Measurements from ENCODE around the gene FAM170B. TPM values are rescaled to one million over a fixed set of nuclear protein-coding genes. Genes with fewer than 3 reads are reported as not detected.

Gene FAM170B
- total and polyA plus RNA-seq, 2 donors (not counting 3 experiments of a cell fraction or from before 2014, with no cell fraction given), result not detected

DNA sequence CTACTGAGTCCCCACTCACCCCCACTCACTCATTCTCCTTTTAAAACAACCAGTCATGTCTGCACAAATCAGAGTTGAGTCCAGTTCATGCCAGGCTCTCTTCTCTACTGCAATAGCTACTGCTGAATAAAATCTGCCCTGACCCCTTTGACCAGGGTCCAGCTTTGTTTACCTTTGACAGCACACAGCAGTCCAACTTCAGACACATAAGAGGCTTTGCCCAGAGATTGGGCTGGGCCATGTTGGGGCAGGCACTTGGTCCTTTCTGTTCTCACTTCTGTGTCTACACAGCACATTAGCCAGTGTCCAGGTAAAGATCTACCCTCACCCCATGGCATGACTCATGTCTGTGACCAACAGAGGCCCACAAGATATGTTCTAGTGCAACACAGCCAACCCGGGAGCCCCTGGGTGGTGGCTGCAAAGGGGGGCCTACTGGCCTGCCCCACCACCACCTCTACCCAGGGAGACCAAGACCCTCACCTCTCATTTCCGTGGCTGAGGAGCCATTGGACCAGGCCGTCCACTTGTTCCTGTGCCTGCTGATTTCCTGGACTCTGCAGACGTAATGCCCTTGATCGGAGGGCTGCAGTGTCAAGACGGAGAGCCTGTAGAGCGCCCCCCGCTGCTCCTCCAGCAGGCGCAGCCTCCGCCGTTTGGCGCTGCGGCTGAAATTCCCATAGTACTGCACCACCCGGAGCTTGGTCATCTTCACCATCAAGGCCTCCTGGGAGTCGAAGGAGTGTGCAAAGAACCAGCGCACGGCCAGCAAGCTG is 26.5 kb downstream of the FAM170B start:
- no peak overlapping the region for H2AFZ ChIP-seq (ENCODE audit: low read depth, low read length)
- no peak for FAIRE-seq
- H3K9me3 ChIP-seq (replicated peaks; ENCODE audit: control insufficient read depth, insufficient read depth, low read length), result no peaks in the 10 kb centered on the region
- H3K27ac ChIP-seq (ENCODE audit: insufficient read depth, low read depth, low read length), result no peak overlapping the region
- CTCF ChIA-PET, result no interaction called here
- no peak overlapping the region for H3K9ac ChIP-seq (replicated peaks; ENCODE audit: extremely low read depth, insufficient read depth, low read length)
- no peaks in the 10 kb centered on the region for H3K36me3 ChIP-seq (ENCODE audit: control insufficient read depth in 2 of 2, extremely low read depth in 1 of 2, insufficient read depth in 2 of 2, low read length in 2 of 2)
- no peaks in the 10 kb centered on the region for H3K4me1 ChIP-seq (ENCODE audit: control insufficient read depth, extremely low read depth, insufficient read depth, low read length)
- TF ChIP-seq, protein P1, sequence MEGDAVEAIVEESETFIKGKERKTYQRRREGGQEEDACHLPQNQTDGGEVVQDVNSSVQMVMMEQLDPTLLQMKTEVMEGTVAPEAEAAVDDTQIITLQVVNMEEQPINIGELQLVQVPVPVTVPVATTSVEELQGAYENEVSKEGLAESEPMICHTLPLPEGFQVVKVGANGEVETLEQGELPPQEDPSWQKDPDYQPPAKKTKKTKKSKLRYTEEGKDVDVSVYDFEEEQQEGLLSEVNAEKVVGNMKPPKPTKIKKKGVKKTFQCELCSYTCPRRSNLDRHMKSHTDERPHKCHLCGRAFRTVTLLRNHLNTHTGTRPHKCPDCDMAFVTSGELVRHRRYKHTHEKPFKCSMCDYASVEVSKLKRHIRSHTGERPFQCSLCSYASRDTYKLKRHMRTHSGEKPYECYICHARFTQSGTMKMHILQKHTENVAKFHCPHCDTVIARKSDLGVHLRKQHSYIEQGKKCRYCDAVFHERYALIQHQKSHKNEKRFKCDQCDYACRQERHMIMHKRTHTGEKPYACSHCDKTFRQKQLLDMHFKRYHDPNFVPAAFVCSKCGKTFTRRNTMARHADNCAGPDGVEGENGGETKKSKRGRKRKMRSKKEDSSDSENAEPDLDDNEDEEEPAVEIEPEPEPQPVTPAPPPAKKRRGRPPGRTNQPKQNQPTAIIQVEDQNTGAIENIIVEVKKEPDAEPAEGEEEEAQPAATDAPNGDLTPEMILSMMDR (IDR thresholded peaks at IDR 0.05; ENCODE audit: extremely low read depth in 1 of 2, insufficient read depth in 1 of 2, low read depth in 1 of 2, low read length in 2 of 2), result no peak
- no peak for TF ChIP-seq GATA2 (IDR thresholded peaks at IDR 0.05; ENCODE audit: insufficient read depth, insufficient read length, low read depth, low read length)
- no peak for TF ChIP-seq POLR2A (IDR thresholded peaks at IDR 0.05; ENCODE audit: low read depth, low read length)
- TF ChIP-seq MYC (IDR thresholded peaks at IDR 0.05; ENCODE audit: low read depth, low read length), result no peak
- TF ChIP-seq, protein P2, sequence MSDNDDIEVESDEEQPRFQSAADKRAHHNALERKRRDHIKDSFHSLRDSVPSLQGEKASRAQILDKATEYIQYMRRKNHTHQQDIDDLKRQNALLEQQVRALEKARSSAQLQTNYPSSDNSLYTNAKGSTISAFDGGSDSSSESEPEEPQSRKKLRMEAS (IDR thresholded peaks at IDR 0.05; ENCODE audit: insufficient read depth, insufficient read length), result no peak
- no peak for TF ChIP-seq POLR2AphosphoS5 (IDR thresholded peaks at IDR 0.05; ENCODE audit: insufficient read depth, low read depth, low read length)
- no peak for TF ChIP-seq JUN (IDR thresholded peaks at IDR 0.05; ENCODE audit: borderline replicate concordance, insufficient read depth, insufficient read length, low read depth)
- TF ChIP-seq EZH2 (IDR thresholded peaks at IDR 0.05; ENCODE audit: borderline replicate concordance, low read depth, low read length, severe bottlenecking), result no peak
- no peak for TF ChIP-seq FOS (IDR thresholded peaks at IDR 0.05; ENCODE audit: borderline replicate concordance, insufficient read depth, low read length)
- peaks cover 0 to 4% of the 10 kb centered on the region in 2 experiments for H3K27me3 ChIP-seq (ENCODE audit: control insufficient read depth in 2 of 2, insufficient read depth in 2 of 2, low read length in 2 of 2)
- H3K79me2 ChIP-seq (ENCODE audit: control insufficient read depth, insufficient read depth, low read length), result no peaks in the 10 kb centered on the region
- DNase-seq (ENCODE audit: low read depth, low spot score), result no peak
- dilution Hi-C loops (cut with MboI; ENCODE audit: extremely low pct_ligation_motif_present, low sequenced_read_pairs) (no loop called here), intact Hi-C loops (cut with micrococcal nuclease) (no loop called here)
- no TSS peak for BruUV-seq (replicated peaks)
- no peak overlapping the region for H3K4me2 ChIP-seq (ENCODE audit: insufficient read depth, low read length)
- POLR2A ChIA-PET, result no interaction called here
- H3K4me3 ChIP-seq (replicated peaks in 1 of 3; ENCODE audit: insufficient read depth in 1 of 3, low read depth in 1 of 3, low read length in 3 of 3), result no peak overlapping the region
- no peaks in the 10 kb centered on the region for H4K20me1 ChIP-seq (replicated peaks; ENCODE audit: control insufficient read depth, extremely low read depth, insufficient read depth, low read length)
- H3K9me1 ChIP-seq (replicated peaks; ENCODE audit: control insufficient read depth, extremely low read depth, insufficient read depth, low read length), result no peaks in the 10 kb centered on the region

Data from endothelial cell of umbilical vein (primary cell).